Stimulated activated CD4-positive, alpha-beta T cell treated with anti-CD3 and anti-CD28 coated beads, Interleukin-2, amount 100 ng/mL, for 4 hours (primary cell): ENCODE measurements around the gene FAM76B.

Experiments
- DNase-seq: peaks from one replicate; pipeline ENCODE4 v3.0.0-alpha.2; 2020; ENCODE audit warnings: low read depth

The FAM76B gene

GRCh38 chr11:95729462-95729861, 60.1 kb downstream of the FAM76B start:
- no peak for DNase-seq

GRCh38 chr11:95728790-95729189, 60.8 kb downstream of the FAM76B start:
- DNase-seq: no peak

- DNase-seq: no peak
These were observed 61.5 kb downstream of the FAM76B start for GRCh38 chr11:95728094-95728493.

- no peak for DNase-seq
These were observed 62.0 kb downstream of the FAM76B start for GRCh38 chr11:95727620-95728019.

GRCh38 chr11:95727111-95727510, 62.5 kb downstream of the FAM76B start:
- DNase-seq: no peak

GRCh38 chr11:95725196-95725595, 64.4 kb downstream of the FAM76B start:
- DNase-seq: no peak

GRCh38 chr11:95723361-95723942, 66.1 kb downstream of the FAM76B start:
- no peak for DNase-seq

- DNase-seq: no peak
These were observed 69.4 kb downstream of the FAM76B start for GRCh38 chr11:95720195-95720594.
